Endothelial cell (in vitro differentiated cells): ENCODE measurements around the gene SLC39A6. TPM values are rescaled to one million over a fixed set of nuclear protein-coding genes. Genes with fewer than 3 reads are reported as not detected.
A peak's percentile ranks its signal among the peaks of the same experiment; 100 is the strongest.

Experiments used
- DNase-seq: peaks from one replicate; pipeline ENCODE4 v3.0.0; 2021; ENCODE audit warnings: low spot score
- H3K27ac Mint-ChIP-seq: one replicate; pipeline ENCODE4 v1.8.0; 2021; ENCODE audit warnings: mixed read lengths, inconsistent platforms; ENCODE audit not compliant: unreplicated experiment
- H3K27me3 Mint-ChIP-seq: one replicate; pipeline ENCODE4 v1.8.0; 2021; ENCODE audit warnings: mild to moderate bottlenecking, moderate library complexity, mixed read lengths, inconsistent platforms; ENCODE audit not compliant: unreplicated experiment
- H3K36me3 Mint-ChIP-seq: one replicate; pipeline ENCODE4 v1.8.0; 2021; ENCODE audit warnings: mild to moderate bottlenecking, low read depth, mixed read lengths, inconsistent platforms; ENCODE audit not compliant: unreplicated experiment
- H3K4me1 Mint-ChIP-seq: one replicate; pipeline ENCODE4 v1.8.0; 2021; ENCODE audit warnings: mild to moderate bottlenecking, mixed read lengths, inconsistent platforms; ENCODE audit not compliant: unreplicated experiment
- H3K4me3 Mint-ChIP-seq: one replicate; pipeline ENCODE4 v1.8.0; 2021; ENCODE audit warnings: mild to moderate bottlenecking, mixed read lengths, inconsistent platforms; ENCODE audit not compliant: unreplicated experiment
- H3K9me3 Mint-ChIP-seq: one replicate; pipeline ENCODE4 v1.8.0; 2021; ENCODE audit warnings: mixed read lengths, inconsistent platforms; ENCODE audit not compliant: unreplicated experiment
- CTCF ChIP-seq: fragments of 200-600 bp; sonication (generic); IDR thresholded peaks from one replicate; pipeline ENCODE4 v1.5.0; 2021; ENCODE audit warnings: antibody characterized with exemption; ENCODE audit not compliant: unreplicated experiment
- total RNA-seq: library from RNA; stranded (reverse); fragmentation: NEBNext Ultra II Directional; extraction: Animal tissue kit (Norgen Biotek cat#: 25700); gene quantifications from one replicate; pipeline ENCODE4 v1.2.1, GENCODE V29; 2021; ENCODE audit not compliant: unreplicated experiment

The SLC39A6 gene
- total RNA-seq, 1 donor from 2014 or later = 28.2 TPM

DNA sequence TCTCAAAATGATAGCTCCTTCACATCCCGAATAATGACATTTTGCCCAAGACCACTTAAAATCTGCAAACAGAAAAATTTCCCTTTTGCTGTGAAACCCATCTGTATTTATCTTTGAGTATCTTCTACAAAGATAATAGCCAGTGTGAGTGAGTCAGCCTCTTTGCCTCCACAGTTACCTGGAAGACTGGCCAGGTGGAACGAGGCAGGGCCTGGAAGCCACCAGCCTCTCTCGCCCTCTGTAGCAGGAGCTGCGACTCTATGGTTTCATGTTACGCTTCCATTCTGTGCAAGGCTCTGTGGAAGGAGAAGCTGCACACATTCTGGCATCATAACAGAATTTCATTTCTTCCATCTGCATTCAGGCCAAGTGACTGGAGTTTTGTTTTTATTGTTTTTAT is 10.1 kb upstream of the SLC39A6 start:
- TF ChIP-seq CTCF = no peak
- H3K4me1 Mint-ChIP-seq = no peaks in the 10 kb centered on the region
- DNase-seq = no peak
- H3K4me3 Mint-ChIP-seq = no peak overlapping the region
- peaks cover 2% of the 10 kb centered on the region for H3K27me3 Mint-ChIP-seq
- H3K27ac Mint-ChIP-seq = no peak overlapping the region
- H3K9me3 Mint-ChIP-seq = no peaks in the 10 kb centered on the region
- peaks cover 14% of the 10 kb centered on the region for H3K36me3 Mint-ChIP-seq

DNA sequence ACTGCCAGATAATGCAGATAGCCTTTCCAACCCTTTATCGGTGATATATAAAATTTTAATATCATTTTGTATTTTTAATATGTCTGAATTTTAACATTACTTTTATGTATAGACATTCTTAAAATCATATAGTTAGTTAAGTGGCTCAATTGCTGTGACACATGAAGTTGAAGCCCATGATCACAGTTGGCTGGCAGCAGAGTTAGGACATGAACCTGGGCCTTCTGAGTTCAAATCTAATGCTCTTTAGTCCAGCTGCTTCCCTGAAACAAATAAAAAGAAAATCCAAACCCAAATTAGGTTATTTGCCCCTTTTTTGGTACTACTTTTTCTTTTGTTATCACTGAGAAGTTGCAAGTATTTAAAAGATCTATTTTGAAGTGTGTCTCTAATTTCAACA is 6.1 kb upstream of the SLC39A6 start:
- Mint-ChIP-seq H3K4me3 (no peak overlapping the region), H3K4me1 (peaks cover 11% of the 10 kb centered on the region), H3K27ac (no peak overlapping the region), H3K36me3 (peaks cover 3% of the 10 kb centered on the region), H3K27me3 (no peaks in the 10 kb centered on the region), H3K9me3 (no peaks in the 10 kb centered on the region)
- TF ChIP-seq CTCF = no peak
- DNase-seq = no peak

DNA sequence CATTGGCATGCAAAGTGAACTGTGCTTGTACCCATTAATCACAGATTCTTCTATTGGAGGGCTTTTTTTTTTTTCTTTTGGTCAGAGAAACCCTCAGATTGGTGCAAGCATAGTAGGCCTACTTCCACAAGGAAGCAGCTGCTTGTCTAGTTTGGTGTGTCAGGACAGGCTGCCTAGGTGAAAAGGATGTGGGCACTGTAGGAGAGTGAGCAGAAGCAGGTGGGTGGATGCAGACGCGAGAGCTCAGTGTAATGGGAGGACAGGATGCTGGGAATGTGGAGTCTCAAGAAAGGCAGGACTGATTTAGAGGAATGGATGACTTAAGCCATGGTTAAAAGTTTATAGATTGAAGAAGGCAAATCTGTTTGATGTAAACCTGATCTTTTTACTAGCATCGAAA is 3.6 kb upstream of the SLC39A6 start:
- H3K4me3 Mint-ChIP-seq = no peak overlapping the region
- H3K9me3 Mint-ChIP-seq = no peaks in the 10 kb centered on the region
- peaks cover 6% of the 10 kb centered on the region for H3K36me3 Mint-ChIP-seq
- peaks cover 21% of the 10 kb centered on the region for H3K4me1 Mint-ChIP-seq
- H3K27ac Mint-ChIP-seq = no peak overlapping the region
- DNase-seq = no peak
- H3K27me3 Mint-ChIP-seq = peaks cover 5% of the 10 kb centered on the region
- no peak for TF ChIP-seq CTCF

DNA sequence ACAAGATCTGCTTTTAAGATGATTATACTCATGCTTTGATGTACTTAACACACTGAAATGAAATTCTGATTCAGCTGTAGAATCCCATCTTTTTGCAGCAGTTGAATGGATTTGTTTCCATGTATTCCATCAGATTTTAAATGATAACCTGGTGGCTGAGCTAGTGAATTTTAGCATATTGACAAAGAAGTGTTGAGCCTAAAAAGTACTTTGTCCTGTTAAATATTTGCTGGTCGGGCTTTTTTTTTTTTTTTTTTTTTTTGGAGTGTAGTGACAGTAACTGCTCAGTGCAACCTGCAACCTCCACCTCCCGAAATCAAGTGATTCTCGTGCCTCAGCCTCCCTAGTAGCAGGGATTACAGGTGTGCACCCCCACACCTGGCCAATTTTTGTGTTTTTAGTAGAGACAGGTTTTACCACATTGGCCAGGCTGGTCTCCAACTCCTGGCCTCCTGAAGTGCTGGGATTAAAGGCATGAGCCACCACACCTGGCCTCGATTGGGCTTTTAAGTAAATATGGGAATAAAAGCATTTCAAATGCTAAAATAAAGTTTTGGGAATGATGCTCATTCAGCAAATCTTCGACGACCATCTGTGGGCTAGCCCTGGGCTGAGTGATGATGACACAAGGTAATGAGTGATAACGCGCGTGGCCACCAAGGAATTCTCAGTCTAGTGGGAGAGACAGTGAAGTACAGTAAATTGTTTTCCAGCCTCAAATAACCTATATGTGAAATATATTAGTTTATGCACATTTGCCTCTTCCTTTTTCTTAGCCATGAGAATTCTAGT is 2.7 kb upstream of the SLC39A6 start:
- Mint-ChIP-seq H3K27me3 (peaks cover 5% of the 10 kb centered on the region), H3K27ac (no peak overlapping the region), H3K4me3 (peak overlapping the region; percentile 13), H3K36me3 (peaks cover 9% of the 10 kb centered on the region), H3K9me3 (no peaks in the 10 kb centered on the region), H3K4me1 (peaks cover 24% of the 10 kb centered on the region)
- no peak for TF ChIP-seq CTCF
- DNase-seq = no peak

DNA sequence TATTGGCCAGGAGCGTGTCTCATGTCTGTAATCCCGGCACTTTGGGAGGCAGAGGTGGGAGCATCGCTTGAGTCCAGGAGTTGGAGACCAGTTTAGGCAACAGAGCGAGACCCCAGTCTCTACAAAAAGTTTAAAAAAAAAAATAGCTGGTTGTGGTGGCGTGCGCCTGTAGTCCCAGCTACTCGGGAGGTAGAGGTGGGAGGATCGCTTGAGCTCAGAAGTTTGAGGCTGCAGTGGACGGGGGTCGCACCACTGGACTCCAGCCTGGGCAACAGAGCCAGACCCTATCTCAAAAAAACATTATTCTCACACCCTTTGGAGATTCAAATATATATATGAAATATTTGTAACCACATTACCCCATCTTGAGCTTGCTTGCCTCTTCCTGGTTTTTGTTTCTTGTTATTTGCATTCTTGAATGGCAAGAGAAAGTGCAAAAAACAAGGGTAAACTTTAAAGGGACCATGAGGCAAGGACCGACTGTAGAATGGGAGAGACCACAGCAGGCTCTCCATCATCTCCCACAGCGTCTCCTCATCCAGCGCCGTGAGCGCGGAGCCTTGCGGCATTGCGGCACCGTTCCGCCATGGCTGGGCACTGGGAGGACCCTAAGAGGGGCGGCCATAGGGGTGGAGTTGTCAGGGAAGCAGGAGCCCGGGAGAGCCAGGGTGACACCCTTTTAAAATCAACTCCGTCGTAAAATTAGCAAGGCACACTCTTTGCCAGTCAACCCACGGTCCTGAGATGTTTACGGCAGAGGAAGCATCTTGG is 1.9 kb upstream of the SLC39A6 start:
- peak overlapping the region; percentile 97 for H3K4me3 Mint-ChIP-seq
- DNase-seq = no peak
- no peaks in the 10 kb centered on the region for H3K9me3 Mint-ChIP-seq
- no peak overlapping the region for H3K27ac Mint-ChIP-seq
- peaks cover 11% of the 10 kb centered on the region for H3K36me3 Mint-ChIP-seq
- peaks cover 7% of the 10 kb centered on the region for H3K27me3 Mint-ChIP-seq
- TF ChIP-seq CTCF = no peak
- H3K4me1 Mint-ChIP-seq = peaks cover 24% of the 10 kb centered on the region
